Trophoblast cell (in vitro differentiated cells and primary cell): ENCODE data around the gene PLCH1.

ENCODE experiments used
- DNase-seq, 2 donors: peaks; one replicate each; pipeline ENCODE4 v3.0.0-alpha.2; 2016
- H2AFZ ChIP-seq: 2 replicates; pipeline ENCODE4 v1.6.1; 2013; ENCODE audit warnings: low read length, moderate library complexity, mild to moderate bottlenecking; ENCODE audit not compliant: insufficient read depth, poor library complexity
- H2AK5ac ChIP-seq: 2 replicates; pipeline ENCODE4 v1.6.1; 2013; ENCODE audit warnings: mild to moderate bottlenecking, low read length
- H2BK120ac ChIP-seq: 2 replicates; pipeline ENCODE4 v1.6.1; 2013; ENCODE audit warnings: low read length, mild to moderate bottlenecking, moderate library complexity; ENCODE audit not compliant: insufficient read depth, poor library complexity
- H2BK12ac ChIP-seq: 2 replicates; pipeline ENCODE4 v1.6.1; 2013; ENCODE audit warnings: mild to moderate bottlenecking, low read length, moderate library complexity
- H2BK5ac ChIP-seq: 2 replicates; pipeline ENCODE4 v1.6.1; 2013; ENCODE audit warnings: low read length, low read depth, moderate library complexity, mild to moderate bottlenecking; ENCODE audit not compliant: poor library complexity
- H3K14ac ChIP-seq: 2 replicates; pipeline ENCODE4 v1.6.1; 2013; ENCODE audit warnings: mild to moderate bottlenecking, low read length
- H3K18ac ChIP-seq: 2 replicates; pipeline ENCODE4 v1.6.1; 2013; ENCODE audit warnings: mild to moderate bottlenecking, low read length
- H3K23ac ChIP-seq: 2 replicates; pipeline ENCODE4 v1.6.1; 2013; ENCODE audit warnings: low read length
- H3K27ac ChIP-seq: 2 replicates; pipeline ENCODE4 v1.5.1; 2013; ENCODE audit warnings: low read depth, mild to moderate bottlenecking, inconsistent platforms, low read length, moderate library complexity
- H3K27me3 ChIP-seq: 2 replicates; pipeline ENCODE4 v1.6.1; 2013; ENCODE audit warnings: inconsistent platforms, mild to moderate bottlenecking, low read length, moderate library complexity; ENCODE audit not compliant: insufficient read depth
- H3K36me3 ChIP-seq, 2 experiments: 1 replicate in 1 of 2; 2 replicates in 1 of 2; pipeline ENCODE4 v1.6.1; 2013; ENCODE audit warnings: low read length in 2 of 2, mild to moderate bottlenecking in 2 of 2, moderate library complexity in 1 of 2; ENCODE audit not compliant: insufficient read depth in 2 of 2, control insufficient read depth in 1 of 2
- H3K4ac ChIP-seq: 2 replicates; pipeline ENCODE4 v1.6.1; 2013; ENCODE audit warnings: low read depth, mild to moderate bottlenecking, low read length, moderate library complexity
- H3K4me1 ChIP-seq, 2 experiments: 1 replicate in 1 of 2; 2 replicates in 1 of 2; pipeline ENCODE4 v1.6.1; 2013; ENCODE audit warnings: low read length in 2 of 2, mild to moderate bottlenecking in 2 of 2, moderate library complexity in 1 of 2; ENCODE audit not compliant: insufficient read depth in 2 of 2, control insufficient read depth in 1 of 2
- H3K4me2 ChIP-seq: 2 replicates; pipeline ENCODE4 v1.6.1; 2013; ENCODE audit warnings: inconsistent platforms, mild to moderate bottlenecking, low read length, moderate library complexity
- H3K4me3 ChIP-seq: 2 replicates; pipeline ENCODE4 v1.5.1; 2013; ENCODE audit warnings: mild to moderate bottlenecking, low read depth, low read length, inconsistent platforms
- H3K79me1 ChIP-seq: one replicate; pipeline ENCODE4 v1.6.1; 2013; ENCODE audit warnings: low read length
- H3K79me2 ChIP-seq: 2 replicates; pipeline ENCODE4 v1.6.1; 2013; ENCODE audit warnings: low read length, mild to moderate bottlenecking; ENCODE audit not compliant: control insufficient read depth, insufficient read depth, poor library complexity
- H3K9ac ChIP-seq: 2 replicates; pipeline ENCODE4 v1.6.1; 2013; ENCODE audit warnings: mild to moderate bottlenecking, low read length
- H3K9me3 ChIP-seq: 2 replicates; pipeline ENCODE4 v1.6.1; 2013; ENCODE audit warnings: low read depth, mild to moderate bottlenecking, control low read depth, inconsistent platforms, low read length; ENCODE audit not compliant: insufficient read depth
- H4K12ac ChIP-seq: 2 replicates; pipeline ENCODE4 v1.6.1; 2013; ENCODE audit warnings: low read depth, mild to moderate bottlenecking, low read length, moderate library complexity
- H4K8ac ChIP-seq: 2 replicates; pipeline ENCODE4 v1.6.1; 2013; ENCODE audit warnings: low read depth, mild to moderate bottlenecking, low read length, moderate library complexity
- H4K91ac ChIP-seq: one replicate; pipeline ENCODE4 v1.6.1; 2013; ENCODE audit warnings: low read depth, mild to moderate bottlenecking, low read length, moderate library complexity
- WGBS: extraction: QIAGEN DNeasy Blood & Tissue Kit; methylation state at CpG from one replicate; pipeline ENCODE4 v1.1.7; 2013; ENCODE audit warnings: missing lambda C conversion rate; ENCODE audit not compliant: insufficient read length, insufficient coverage; ENCODE audit errors: extremely low coverage; 5-methylcytosine and 5-hydroxymethylcytosine counted together

PLCH1 gene

DNA sequence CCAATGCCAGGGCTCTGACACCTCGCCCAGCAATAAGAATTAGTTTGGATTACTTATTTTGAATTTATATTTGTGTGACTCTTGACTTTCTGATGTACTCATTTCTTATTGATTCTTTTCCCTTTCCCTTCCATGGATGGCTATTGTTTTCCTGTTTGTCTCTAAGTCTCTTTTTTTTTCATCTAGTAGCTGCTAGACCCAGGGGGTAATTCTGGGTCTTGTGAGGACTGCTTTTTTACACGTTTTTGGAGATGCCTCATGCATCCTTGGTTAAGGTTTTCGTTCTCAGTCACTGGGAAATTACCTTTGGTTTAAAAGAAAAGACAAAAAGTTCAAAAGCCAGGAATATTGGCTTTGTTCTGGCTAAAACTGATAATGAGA lies 381.2 kb downstream of the PLCH1 start:
- Histone ChIP-seq H2BK5ac (no peak overlapping the region), H3K4me1 (peaks cover 0 to 3% of the 10 kb centered on the region in 2 experiments), H3K9ac (no peak overlapping the region), H4K8ac (no peak overlapping the region), H4K91ac (no peak overlapping the region), H2BK120ac (no peak overlapping the region), H4K12ac (no peak overlapping the region), H3K4me2 (no peak overlapping the region), H3K18ac (no peak overlapping the region), H3K27me3 (no peaks in the 10 kb centered on the region), H3K79me2 (no peaks in the 10 kb centered on the region), H3K14ac (no peak overlapping the region), H3K9me3 (no peaks in the 10 kb centered on the region), H2AFZ (no peak overlapping the region), H2AK5ac (no peak overlapping the region), H3K27ac (no peak overlapping the region), H3K79me1 (no peaks in the 10 kb centered on the region), H2BK12ac (no peak overlapping the region), H3K23ac (no peak overlapping the region), H3K36me3 (no peaks in the 10 kb centered on the region), H3K4ac (no peak overlapping the region), H3K4me3 (no peak overlapping the region)
- DNase-seq, result peak in 1 of 2 donors; percentile 63
- no CpG with 5 or more reads among the region's 3 CpGs for WGBS

DNA sequence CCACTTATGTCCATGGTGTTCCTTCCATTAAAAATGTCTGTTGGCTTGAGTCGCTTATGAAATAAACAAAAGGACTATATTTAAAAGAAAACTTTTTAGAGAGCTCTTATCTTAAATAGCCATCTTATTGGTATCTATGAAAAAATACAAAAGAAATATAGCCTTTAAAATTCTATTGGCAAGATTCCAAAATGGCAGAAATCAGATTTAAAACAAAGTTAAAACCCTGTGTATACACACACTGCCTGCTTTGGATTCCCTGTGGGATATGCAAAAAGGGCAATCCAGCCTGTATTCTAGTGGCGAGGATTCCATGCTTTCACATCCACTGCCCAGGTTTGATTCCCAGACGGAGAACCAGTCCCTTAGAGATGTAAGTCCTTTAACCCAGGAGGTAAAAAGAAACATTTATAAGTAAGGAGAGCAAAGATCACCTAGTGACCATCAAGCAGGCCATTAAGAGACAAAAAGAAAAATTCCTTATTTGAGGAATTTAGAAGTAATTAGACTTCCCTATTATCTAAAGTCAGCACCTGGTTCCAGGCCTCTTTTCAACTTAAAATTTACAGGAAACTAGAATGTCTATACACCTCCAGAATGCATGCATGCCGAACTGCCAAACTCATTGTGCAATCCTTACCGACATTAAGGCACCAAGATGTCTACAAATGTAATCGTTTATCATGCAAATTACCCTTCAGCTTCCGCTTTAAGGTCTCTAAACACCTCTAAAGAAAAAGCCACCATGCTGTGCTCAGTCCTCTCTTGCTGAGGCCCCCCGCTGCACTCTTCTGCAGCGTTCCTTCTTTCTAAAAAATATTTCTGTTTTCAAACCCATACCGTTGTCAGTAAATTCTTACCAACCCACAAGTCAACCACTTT lies 381.8 kb downstream of the PLCH1 start:
- peak overlapping the region; percentile 44 for H2BK5ac ChIP-seq
- no peak overlapping the region for H2AK5ac ChIP-seq
- H3K9ac ChIP-seq, result no peak overlapping the region
- H2AFZ ChIP-seq, result peak overlapping the region; percentile 10
- no peak overlapping the region for H3K4ac ChIP-seq
- H3K27ac ChIP-seq, result no peak overlapping the region
- DNase-seq, result peak; percentile 4 to 31
- H3K4me3 ChIP-seq, result no peak overlapping the region
- no peak overlapping the region for H4K8ac ChIP-seq
- H3K14ac ChIP-seq, result no peak overlapping the region
- no peaks in the 10 kb centered on the region for H3K9me3 ChIP-seq
- H3K4me2 ChIP-seq, result no peak overlapping the region
- H3K23ac ChIP-seq, result no peak overlapping the region
- no peaks in the 10 kb centered on the region for H3K79me2 ChIP-seq
- no peak overlapping the region for H4K12ac ChIP-seq
- WGBS, result no CpG with 5 or more reads among the region's 10 CpGs
- H3K36me3 ChIP-seq, result no peaks in the 10 kb centered on the region
- no peaks in the 10 kb centered on the region for H3K79me1 ChIP-seq
- H2BK120ac ChIP-seq, result no peak overlapping the region
- no peak overlapping the region for H3K18ac ChIP-seq
- H2BK12ac ChIP-seq, result no peak overlapping the region
- H3K4me1 ChIP-seq, result peaks cover 0 to 3% of the 10 kb centered on the region in 2 experiments
- H4K91ac ChIP-seq, result no peak overlapping the region
- H3K27me3 ChIP-seq, result no peaks in the 10 kb centered on the region

DNA sequence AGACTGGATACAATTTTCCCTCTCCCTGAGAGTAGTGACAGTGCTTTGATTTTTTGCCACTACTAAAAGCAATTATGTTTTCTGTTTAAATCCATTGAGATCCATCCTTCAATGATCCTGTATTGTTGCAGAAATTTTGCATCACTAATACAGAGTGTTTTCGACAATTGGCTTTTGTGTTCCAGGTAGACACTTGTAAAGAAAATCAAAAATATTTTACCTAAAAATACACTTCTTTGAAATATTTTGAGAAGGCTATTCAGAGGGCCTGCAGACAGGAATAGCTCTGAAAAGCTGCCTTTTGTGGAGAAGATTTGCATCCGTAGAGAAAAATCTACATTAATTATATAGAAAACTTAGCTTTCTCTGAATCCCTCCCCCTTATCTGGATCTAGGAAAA lies 384.6 kb downstream of the PLCH1 start:
- Histone ChIP-seq H2BK5ac (no peak overlapping the region), H2AFZ (no peak overlapping the region), H3K27ac (no peak overlapping the region), H3K23ac (no peak overlapping the region), H3K79me2 (no peaks in the 10 kb centered on the region), H4K8ac (no peak overlapping the region), H3K27me3 (no peaks in the 10 kb centered on the region), H3K4me1 (peaks cover 0 to 4% of the 10 kb centered on the region in 2 experiments), H3K9me3 (no peaks in the 10 kb centered on the region), H3K4me2 (no peak overlapping the region), H3K4me3 (no peak overlapping the region), H2BK12ac (no peak overlapping the region), H3K36me3 (no peaks in the 10 kb centered on the region), H3K14ac (no peak overlapping the region), H2BK120ac (no peak overlapping the region), H3K9ac (no peak overlapping the region), H3K4ac (no peak overlapping the region), H3K18ac (no peak overlapping the region), H4K12ac (no peak overlapping the region), H4K91ac (no peak overlapping the region), H3K79me1 (no peaks in the 10 kb centered on the region), H2AK5ac (no peak overlapping the region)
- WGBS, result no CpG with 5 or more reads among the region's 2 CpGs
- DNase-seq, result no peak

DNA sequence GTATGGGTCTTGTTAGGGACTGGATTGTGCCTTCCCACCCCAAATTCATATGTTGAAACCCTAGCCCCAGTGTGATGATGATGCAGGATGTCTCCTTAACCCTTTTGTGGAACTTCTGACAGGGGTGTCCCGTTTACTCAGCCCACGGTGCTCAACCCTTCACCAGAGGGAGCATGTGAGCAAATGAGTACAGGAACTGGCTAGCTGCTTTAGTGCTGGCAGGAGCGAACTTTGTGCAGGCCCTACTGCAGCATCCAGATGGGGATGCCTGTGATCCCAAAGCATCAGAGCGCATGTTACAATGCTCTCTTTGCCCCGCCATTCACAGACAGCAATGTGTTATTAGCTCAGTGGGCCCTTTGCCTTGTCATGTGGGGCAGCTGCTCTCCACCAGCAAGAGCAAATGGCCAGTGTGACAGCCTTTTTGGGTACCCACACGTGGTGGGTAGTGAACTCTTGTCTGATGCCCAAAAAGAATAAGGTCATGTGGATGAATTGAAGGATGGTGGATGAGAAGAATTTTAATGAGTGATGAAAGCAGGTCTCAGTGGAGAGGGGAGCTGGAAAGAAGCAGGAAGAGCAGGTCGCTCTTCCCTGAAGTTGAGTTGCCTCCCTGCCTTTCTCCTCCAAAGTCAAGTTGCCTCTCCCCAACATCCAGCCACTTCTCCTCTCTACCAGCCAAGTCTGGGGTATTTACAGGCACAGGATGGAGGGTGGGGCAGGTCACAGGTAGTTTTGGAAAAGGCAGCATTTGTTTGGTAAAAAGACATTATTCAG lies 388.1 kb downstream of the PLCH1 start:
- H3K18ac ChIP-seq, result no peak overlapping the region
- no peak overlapping the region for H2AFZ ChIP-seq
- H4K91ac ChIP-seq, result no peak overlapping the region
- no peak overlapping the region for H3K4ac ChIP-seq
- H4K12ac ChIP-seq, result no peak overlapping the region
- H4K8ac ChIP-seq, result no peak overlapping the region
- H3K9me3 ChIP-seq, result no peaks in the 10 kb centered on the region
- no peak overlapping the region for H3K23ac ChIP-seq
- H2BK5ac ChIP-seq, result no peak overlapping the region
- no CpG with 5 or more reads among the region's 7 CpGs for WGBS
- no peak overlapping the region for H3K9ac ChIP-seq
- no peaks in the 10 kb centered on the region for H3K79me2 ChIP-seq
- no peaks in the 10 kb centered on the region for H3K36me3 ChIP-seq
- no peak overlapping the region for H3K14ac ChIP-seq
- no peak overlapping the region for H3K27ac ChIP-seq
- no peak overlapping the region for H2BK12ac ChIP-seq
- no peak overlapping the region for H3K4me2 ChIP-seq
- no peaks in the 10 kb centered on the region for H3K27me3 ChIP-seq
- no peak overlapping the region for H2AK5ac ChIP-seq
- no peaks in the 10 kb centered on the region for H3K79me1 ChIP-seq
- no peak overlapping the region for H3K4me3 ChIP-seq
- H2BK120ac ChIP-seq, result no peak overlapping the region
- H3K4me1 ChIP-seq, result peaks cover 0 to 7% of the 10 kb centered on the region in 2 experiments
- no peak for DNase-seq
